Measurements from ENCODE around the gene SNAPIN. TPM values are rescaled to one million over a fixed set of nuclear protein-coding genes. Genes with fewer than 3 reads are reported as not detected.
A peak's percentile ranks its signal among the peaks of the same experiment; 100 is the strongest.

SNAPIN gene, protein sequence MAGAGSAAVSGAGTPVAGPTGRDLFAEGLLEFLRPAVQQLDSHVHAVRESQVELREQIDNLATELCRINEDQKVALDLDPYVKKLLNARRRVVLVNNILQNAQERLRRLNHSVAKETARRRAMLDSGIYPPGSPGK
- total RNA-seq (2014; rRNA removed; shearing (Covaris generic)): 48.0 and 59.3 TPM in 2 replicates

DNA sequence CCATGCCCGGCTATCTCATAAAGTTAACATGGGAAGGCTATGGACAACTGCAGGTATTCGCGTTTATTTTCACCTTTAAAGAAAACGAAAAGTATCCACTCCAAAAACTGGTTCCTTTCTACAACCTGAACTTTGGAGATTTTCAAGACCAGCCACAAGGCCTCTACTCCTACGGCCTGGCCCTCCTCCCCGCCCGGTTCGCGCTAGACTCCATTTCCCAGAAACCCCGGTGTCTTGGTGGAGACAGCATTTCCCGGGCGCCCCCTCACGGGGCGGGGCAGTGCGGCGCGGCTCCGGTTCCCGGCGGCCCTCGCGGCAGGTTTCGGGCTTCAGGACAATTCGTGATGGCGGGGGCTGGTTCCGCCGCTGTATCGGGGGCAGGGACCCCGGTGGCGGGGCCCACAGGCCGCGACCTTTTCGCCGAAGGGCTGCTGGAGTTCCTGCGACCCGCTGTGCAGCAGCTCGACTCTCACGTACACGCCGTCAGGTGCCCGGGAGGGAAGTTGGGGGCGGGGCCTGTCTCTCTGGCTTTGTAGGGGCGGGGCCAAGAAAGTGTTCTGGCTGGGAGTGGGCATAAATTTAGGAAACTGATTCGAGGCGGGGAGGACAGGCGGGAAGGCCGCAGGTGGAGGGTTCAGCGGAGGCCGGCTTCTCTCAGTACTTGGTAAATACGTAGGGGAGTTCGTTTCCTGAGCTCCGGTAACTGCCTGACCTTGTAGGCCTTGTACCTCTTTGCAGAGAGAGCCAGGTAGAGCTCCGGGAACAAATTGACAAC, at the start of gene SNAPIN:
Gene SNAPIN, plus strand, starts transcription at position 304 of the 775 bp plus-strand sequence. Its CDS starts 41 bp downstream, at position 345.
- H3K4me1 ChIP-seq (replicated peaks): peaks cover 9% of the 10 kb centered on the region; the same call in 1 of the 2 replicates
- H3K9me3 ChIP-seq (replicated peaks): no peaks in the 10 kb centered on the region
- H3K27ac ChIP-seq: no peak within 1 kb of the TSS; the same call in 1 of the 2 replicates
- H3K4me3 ChIP-seq: peak within 1 kb of the TSS; percentile 79
- peak; percentile 89 to 91 for DNase-seq (ENCODE audit: low read depth in 1 of 2, low spot score in 2 of 2)
- no peaks in the 10 kb centered on the region for H3K27me3 ChIP-seq (replicated peaks)
- H3K36me3 ChIP-seq: peaks cover 42% of the 10 kb centered on the region

DNA sequence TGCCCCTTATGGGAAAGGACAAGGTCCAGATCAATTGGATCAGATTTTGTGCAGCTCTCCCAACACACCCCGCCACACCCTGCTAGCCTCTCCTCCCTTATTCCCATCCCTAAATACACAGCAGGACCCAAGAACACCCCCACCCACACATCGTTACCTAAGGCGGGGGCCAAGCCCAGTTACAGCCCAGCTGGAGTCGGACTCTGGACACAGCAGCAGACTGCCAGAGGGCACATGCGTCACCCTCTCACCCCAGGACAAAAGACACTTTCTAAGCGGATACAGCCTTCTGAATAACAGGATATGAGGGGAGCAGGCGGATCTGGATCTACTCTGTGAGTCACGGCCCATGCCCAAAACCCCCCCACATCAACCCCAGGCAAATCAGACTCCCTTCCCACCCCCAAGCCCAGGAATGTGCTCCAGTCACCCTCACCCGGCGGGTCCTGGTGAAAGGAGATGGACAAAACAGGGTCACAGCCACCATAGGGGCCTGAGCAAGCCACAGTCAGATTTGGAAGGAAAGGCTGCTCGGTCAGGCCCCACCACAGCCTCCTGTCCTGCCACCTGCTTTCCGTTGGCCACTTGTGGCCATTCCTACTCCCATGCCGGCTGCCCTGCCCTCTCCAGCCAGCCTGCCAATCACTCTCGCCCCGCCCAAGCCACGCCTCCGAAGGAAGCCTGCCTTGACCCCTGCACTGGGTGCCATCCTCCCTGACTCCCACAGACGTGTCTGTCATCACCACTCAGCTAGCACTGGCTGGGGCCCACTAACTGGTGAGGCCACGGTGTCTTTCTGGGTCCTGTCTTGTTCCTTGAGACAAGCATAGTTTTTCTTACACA, 49.5 kb upstream of the SNAPIN start:
- no peaks in the 10 kb centered on the region for H3K27me3 ChIP-seq (replicated peaks)
- no peaks in the 10 kb centered on the region for H3K9me3 ChIP-seq (replicated peaks)
- peaks cover 46% of the 10 kb centered on the region for H3K4me1 ChIP-seq (replicated peaks)
- H3K27ac ChIP-seq: peak overlapping the region; percentile 77
- H3K4me3 ChIP-seq: peak overlapping the region; percentile 34
- peak; percentile 90 to 95 for DNase-seq (ENCODE audit: low read depth in 1 of 2, low spot score in 2 of 2)
- peaks cover 19% of the 10 kb centered on the region for H3K36me3 ChIP-seq

DNA sequence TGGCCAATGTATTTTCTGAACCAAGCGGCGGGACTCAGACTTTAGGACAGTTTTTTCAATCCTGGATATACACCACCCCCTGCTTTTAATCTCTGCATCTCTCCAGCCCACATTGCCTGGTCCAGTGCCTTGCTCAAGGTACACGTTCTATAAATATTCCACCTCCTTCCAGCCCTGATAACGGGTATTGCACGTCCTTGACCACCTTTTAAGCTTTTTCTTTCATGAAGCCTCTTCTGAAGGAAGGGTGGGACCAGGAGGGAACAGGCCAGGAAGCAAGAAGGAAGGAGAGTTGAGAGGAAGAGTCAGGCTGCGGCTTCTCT, 49.0 kb upstream of the SNAPIN start:
- H3K9me3 ChIP-seq (replicated peaks): no peaks in the 10 kb centered on the region
- peaks cover 46% of the 10 kb centered on the region for H3K4me1 ChIP-seq (replicated peaks)
- no peak overlapping the region for H3K4me3 ChIP-seq
- H3K27ac ChIP-seq: peak overlapping the region; percentile 77
- no peak for DNase-seq (ENCODE audit: low read depth in 1 of 2, low spot score in 2 of 2)
- peaks cover 19% of the 10 kb centered on the region for H3K36me3 ChIP-seq
- H3K27me3 ChIP-seq (replicated peaks): no peaks in the 10 kb centered on the region

DNA sequence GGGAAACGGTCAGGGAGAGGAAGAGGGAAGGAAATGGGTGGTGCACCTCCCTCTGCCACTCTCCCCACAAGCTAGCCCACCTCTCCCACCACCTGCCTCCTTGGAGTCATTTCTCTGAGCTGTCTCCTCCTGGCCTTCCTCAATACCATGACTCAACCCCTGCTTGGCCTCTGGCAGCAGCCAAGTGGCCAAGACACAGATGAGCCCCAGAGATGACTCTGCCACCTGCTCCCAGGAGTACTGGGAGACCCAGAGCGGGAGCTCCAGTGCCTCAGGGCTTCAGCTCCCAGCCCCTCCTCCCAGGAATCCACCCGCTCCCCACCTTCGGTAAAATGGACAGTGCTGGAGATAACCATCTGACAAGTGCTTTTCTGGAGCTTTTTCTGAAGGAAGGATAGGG, 48.2 kb upstream of the SNAPIN start:
- H3K4me1 ChIP-seq (replicated peaks): peaks cover 46% of the 10 kb centered on the region
- H3K27ac ChIP-seq: no peak overlapping the region
- no peak for DNase-seq (ENCODE audit: low read depth in 1 of 2, low spot score in 2 of 2)
- no peaks in the 10 kb centered on the region for H3K9me3 ChIP-seq (replicated peaks)
- H3K4me3 ChIP-seq: no peak overlapping the region
- no peaks in the 10 kb centered on the region for H3K27me3 ChIP-seq (replicated peaks)
- peaks cover 19% of the 10 kb centered on the region for H3K36me3 ChIP-seq

DNA sequence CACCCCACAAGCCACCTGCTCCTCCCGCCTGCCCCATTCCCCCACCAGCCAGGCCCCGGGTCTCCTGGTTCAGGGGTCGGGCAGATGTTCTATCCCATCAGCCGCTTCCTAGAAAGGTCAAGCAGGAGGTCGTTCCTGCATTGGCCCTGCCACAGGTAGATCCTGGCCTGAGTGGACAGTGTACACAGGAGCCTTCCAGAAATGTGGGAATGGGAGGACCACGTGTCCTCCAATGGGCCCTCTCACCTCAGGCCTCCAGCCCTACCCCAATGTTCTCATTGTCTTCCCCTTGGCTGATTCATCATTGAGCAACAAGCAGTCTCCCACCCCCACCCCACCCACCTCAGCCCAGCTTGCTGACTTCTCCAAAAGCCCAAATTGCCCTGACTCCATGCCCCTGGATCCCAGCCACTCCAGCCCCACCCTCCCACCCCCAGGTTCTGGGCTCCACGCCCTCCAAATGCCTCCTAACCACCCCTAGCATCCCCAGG, 47.6 kb upstream of the SNAPIN start:
- Histone ChIP-seq H3K36me3 (peaks cover 19% of the 10 kb centered on the region), H3K9me3 (replicated peaks) (no peaks in the 10 kb centered on the region), H3K4me3 (no peak overlapping the region), H3K27ac (no peak overlapping the region), H3K27me3 (replicated peaks) (no peaks in the 10 kb centered on the region), H3K4me1 (replicated peaks) (peaks cover 46% of the 10 kb centered on the region)
- DNase-seq (ENCODE audit: low read depth in 1 of 2, low spot score in 2 of 2): no peak

DNA sequence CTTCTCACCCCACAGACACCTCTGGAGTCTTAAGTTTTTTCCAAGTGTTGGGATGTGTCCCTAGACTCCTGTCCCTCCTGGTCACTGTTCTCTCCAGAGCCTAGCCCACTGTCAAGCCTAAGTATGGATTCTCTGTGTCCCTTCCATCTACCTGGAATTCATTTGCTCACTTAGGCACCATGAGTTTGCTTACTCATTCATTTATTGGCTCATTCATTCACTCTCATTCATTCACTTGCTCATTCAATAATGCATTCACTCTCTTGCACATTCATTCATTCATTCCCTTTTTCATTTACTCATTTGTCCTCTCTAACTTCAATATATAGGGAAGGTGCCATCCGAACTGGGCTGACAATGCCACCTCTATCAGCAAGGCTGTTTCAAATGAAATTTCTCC, 47.1 kb upstream of the SNAPIN start:
- no peak overlapping the region for H3K4me3 ChIP-seq
- H3K27ac ChIP-seq: no peak overlapping the region
- H3K4me1 ChIP-seq (replicated peaks): peaks cover 46% of the 10 kb centered on the region
- no peak for DNase-seq (ENCODE audit: low read depth in 1 of 2, low spot score in 2 of 2)
- H3K9me3 ChIP-seq (replicated peaks): no peaks in the 10 kb centered on the region
- H3K36me3 ChIP-seq: peaks cover 18% of the 10 kb centered on the region
- H3K27me3 ChIP-seq (replicated peaks): no peaks in the 10 kb centered on the region

DNA sequence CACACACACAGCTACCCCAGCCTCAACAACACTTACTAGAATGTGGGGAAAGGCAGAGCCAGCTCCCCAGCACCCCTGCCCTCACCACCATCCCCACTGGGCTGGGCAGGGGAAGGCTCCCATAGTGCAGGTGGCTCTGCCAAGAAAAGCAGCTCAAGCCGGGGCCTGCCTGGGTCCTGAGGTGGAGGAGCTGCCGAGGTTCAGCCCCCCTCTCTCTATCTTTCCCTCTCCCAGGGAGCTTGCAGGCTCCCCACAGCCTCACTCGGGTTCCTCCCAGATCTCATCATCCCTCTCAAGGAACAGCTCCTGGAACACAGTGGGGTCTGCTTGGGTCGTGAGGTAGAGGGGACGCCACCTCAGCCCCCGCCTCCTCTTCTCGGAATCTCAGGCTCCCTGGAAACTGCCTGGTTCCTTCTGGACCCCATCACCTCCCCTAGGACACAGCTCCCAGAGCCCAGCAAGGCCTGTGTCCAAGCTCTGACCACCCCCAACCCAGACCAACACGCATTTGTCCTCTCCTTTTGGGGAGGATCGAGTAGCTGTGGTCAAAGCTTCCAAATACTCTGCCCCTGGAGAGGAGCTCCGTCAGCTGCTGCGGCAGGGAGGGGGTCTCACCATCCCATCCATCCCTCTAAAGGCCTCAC, 46.3 kb upstream of the SNAPIN start:
- Histone ChIP-seq H3K4me1 (replicated peaks) (peaks cover 46% of the 10 kb centered on the region), H3K9me3 (replicated peaks) (no peaks in the 10 kb centered on the region)
- no peak for DNase-seq (ENCODE audit: low read depth in 1 of 2, low spot score in 2 of 2)

DNA sequence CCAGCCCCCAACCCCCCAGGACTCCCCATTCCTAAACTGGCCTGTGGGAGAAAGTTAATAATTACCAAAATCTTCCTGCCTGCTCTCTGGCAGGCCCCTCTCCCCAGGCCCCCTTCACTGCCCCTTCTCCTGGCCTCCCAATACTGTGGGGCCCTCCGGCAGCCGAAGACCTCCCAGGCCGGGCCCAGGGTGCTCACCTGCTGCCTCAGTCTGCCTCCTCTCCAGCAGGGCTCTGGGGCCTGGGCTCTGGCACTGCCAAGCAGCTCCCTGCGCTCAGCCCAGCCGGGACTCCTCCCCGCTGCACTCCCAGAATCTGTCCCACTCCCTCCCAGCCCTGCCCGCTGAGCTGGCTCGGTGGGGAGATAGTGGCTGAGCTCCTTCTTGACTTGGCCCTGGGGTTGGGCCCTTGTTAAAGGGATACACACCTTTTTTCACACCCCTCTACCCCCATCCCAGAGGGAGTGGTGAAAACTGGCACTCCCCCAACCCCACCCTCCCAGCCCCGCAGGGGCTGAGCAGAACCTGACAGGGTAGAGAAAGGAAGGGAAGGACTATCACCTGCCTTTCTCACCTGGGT, 45.7 kb upstream of the SNAPIN start, which contains the start of gene S100A16:
Gene S100A16, minus strand, starts transcription at position 383 of the 577 bp plus-strand sequence. CDS start 4,986 bp downstream, outside the sequence.
- H3K4me3 ChIP-seq: peak within 1 kb of the TSS; percentile 41

More for the DNA sequence above, 46.3 kb upstream of the SNAPIN start:
- H3K36me3 ChIP-seq: peaks cover 11% of the 10 kb centered on the region
- H3K27me3 ChIP-seq (replicated peaks): no peaks in the 10 kb centered on the region
- no peak overlapping the region for H3K27ac ChIP-seq
- peak overlapping the region; percentile 41 for H3K4me3 ChIP-seq

DNA sequence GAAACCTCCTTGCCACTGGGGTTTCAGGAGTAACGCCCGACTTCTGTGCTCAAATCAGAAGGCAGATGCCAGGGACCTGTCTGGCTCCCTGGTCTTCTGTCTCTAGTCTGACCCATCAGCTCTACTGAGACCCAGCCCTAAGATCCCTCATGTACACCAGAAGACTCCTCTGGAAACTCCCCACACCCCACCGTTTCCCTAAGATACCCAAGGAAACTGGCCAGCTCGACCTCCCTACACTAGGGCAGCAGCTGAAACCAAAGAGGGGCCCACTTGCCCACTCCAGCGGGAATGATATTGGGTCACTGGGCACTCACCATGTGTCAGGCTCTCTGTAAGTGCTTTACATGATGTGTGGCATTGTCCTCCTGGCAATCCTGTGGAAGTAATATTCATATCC, 45.1 kb upstream of the SNAPIN start:
- Histone ChIP-seq H3K4me3 (no peak overlapping the region), H3K36me3 (peaks cover 7% of the 10 kb centered on the region), H3K4me1 (replicated peaks) (peaks cover 47% of the 10 kb centered on the region), H3K27ac (no peak overlapping the region), H3K9me3 (replicated peaks) (no peaks in the 10 kb centered on the region), H3K27me3 (replicated peaks) (no peaks in the 10 kb centered on the region)
- no peak for DNase-seq (ENCODE audit: low read depth in 1 of 2, low spot score in 2 of 2)

More for the DNA sequence above, 45.7 kb upstream of the SNAPIN start, which contains the start of gene S100A16:
- no peaks in the 10 kb centered on the region for H3K9me3 ChIP-seq (replicated peaks)
- peaks cover 6% of the 10 kb centered on the region for H3K36me3 ChIP-seq
- no peaks in the 10 kb centered on the region for H3K27me3 ChIP-seq (replicated peaks)
- peaks cover 52% of the 10 kb centered on the region for H3K4me1 ChIP-seq (replicated peaks)
- DNase-seq (ENCODE audit: low read depth in 1 of 2, low spot score in 2 of 2): no peak
- no peak within 1 kb of the TSS for H3K27ac ChIP-seq

DNA sequence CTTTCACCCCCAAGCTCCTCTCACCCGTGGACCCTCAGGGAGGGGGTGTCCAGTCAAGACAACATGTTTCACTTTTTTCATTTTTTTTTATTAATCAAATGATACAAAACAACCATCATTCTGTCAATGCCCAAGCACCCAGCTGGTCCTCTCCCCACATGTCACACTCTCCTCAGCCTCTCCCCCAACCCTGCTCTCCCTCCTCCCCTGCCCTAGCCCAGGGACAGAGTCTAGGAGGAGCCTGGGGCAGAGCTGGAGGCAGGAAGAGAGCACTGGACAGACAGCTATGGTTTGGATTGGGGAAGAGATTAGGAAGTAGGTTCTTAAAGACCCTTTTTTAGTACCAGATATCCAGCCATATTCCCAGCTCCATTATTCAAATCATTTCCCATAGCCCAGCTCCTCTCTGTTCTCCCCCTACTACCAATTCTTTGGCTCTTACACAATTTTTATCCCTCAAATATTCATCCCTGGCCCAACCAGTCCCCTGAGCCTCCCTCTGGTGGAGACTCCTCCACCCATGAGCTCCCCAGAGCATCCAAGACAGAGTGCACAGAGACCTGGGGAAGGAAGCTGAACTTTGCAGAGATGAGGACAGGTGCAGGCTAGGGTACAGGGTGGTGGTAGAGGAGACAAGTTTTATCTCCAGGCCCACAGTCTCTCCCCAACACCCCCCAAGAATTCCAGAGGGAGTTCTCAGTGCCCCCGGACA, 44.2 kb upstream of the SNAPIN start:
- H3K36me3 ChIP-seq: peaks cover 12% of the 10 kb centered on the region
- H3K27ac ChIP-seq: no peak overlapping the region
- H3K9me3 ChIP-seq (replicated peaks): no peaks in the 10 kb centered on the region
- no peak overlapping the region for H3K4me3 ChIP-seq
- DNase-seq (ENCODE audit: low read depth in 1 of 2, low spot score in 2 of 2): no peak
- H3K4me1 ChIP-seq (replicated peaks): peaks cover 38% of the 10 kb centered on the region
- H3K27me3 ChIP-seq (replicated peaks): no peaks in the 10 kb centered on the region

DNA sequence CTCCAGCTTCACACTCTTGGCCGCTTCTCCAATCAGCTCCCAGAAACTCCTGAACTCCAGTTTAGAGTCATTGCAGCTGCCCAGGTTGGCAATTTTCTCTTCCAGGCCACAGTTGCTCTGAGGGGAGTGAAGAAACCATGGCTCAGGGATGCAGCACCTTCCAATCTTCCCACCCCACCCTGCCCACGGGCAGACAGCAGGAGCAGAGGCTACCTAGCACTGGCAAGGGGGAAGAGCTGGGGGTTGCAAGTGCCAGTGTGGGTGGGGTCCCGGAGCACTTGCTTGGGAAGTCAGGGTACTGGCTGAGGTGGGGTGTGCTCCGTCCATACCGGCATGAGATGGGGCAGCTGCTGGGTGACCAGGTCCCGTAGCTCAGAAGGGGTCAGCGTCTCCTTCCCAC, 43.6 kb upstream of the SNAPIN start:
- H3K4me1 ChIP-seq (replicated peaks): peaks cover 32% of the 10 kb centered on the region
- H3K4me3 ChIP-seq: no peak overlapping the region
- H3K36me3 ChIP-seq: peaks cover 16% of the 10 kb centered on the region
- DNase-seq (ENCODE audit: low read depth in 1 of 2, low spot score in 2 of 2): no peak
- no peak overlapping the region for H3K27ac ChIP-seq
- no peaks in the 10 kb centered on the region for H3K27me3 ChIP-seq (replicated peaks)
- H3K9me3 ChIP-seq (replicated peaks): no peaks in the 10 kb centered on the region

DNA sequence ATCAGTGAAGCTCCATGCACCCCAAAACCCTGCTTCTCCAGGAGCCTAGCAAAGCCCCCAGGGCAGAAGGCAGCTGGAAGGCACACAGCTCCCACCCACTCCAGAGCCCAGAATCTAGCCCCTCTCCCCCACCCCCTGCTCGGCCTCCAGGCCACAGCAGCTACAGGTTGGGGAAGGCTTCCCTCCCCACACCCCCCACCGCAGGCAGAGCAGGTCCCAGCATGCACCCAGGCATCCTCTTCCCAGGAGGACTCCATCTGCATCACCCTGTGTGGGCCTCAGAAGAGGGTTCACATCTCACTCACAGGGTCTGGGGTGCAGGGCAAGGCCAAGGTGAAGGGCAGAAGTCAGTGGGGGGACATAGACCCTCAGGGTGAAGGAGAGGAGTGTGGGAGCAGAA, 43.1 kb upstream of the SNAPIN start:
- Histone ChIP-seq H3K27me3 (replicated peaks) (no peaks in the 10 kb centered on the region), H3K27ac (no peak overlapping the region)

More for the DNA sequence above, 43.1 kb upstream of the SNAPIN start:
- Histone ChIP-seq H3K9me3 (replicated peaks) (no peaks in the 10 kb centered on the region), H3K4me3 (no peak overlapping the region), H3K36me3 (peaks cover 19% of the 10 kb centered on the region), H3K4me1 (replicated peaks) (peaks cover 27% of the 10 kb centered on the region)
- DNase-seq (ENCODE audit: low read depth in 1 of 2, low spot score in 2 of 2): no peak
